Activated B cell treated with CpG ODN at 0.5 μM for 24 hours (primary cell): ENCODE results near the gene ASPHD2. TPM values are rescaled to one million over a fixed set of nuclear protein-coding genes. Genes with fewer than 3 reads are reported as not detected.

Experiments used
- ATAC-seq: fragments of 200-7000 bp; cut with Tn5 transposase; one replicate; pipeline ENCODE4 v1.10.0; 2021; ENCODE audit warnings: low read depth, mild to moderate bottlenecking, moderate library complexity
- CTCF ChIA-PET: fragments of 350-600 bp; sonication (Branson Sonifier 250); formaldehyde crosslinking; loops from one replicate; lab custom pipeline; 2021; ENCODE audit warnings: antibody characterized with exemption; lab: Charles Lee
- POLR2A ChIA-PET: fragments of 350-600 bp; sonication (Branson Sonifier 250); formaldehyde crosslinking; loops from one replicate; lab custom pipeline; 2021; ENCODE audit warnings: antibody characterized with exemption; lab: Charles Lee
- DNase-seq: peaks from one replicate; pipeline ENCODE4 v3.0.0; 2022
- H3K27ac Mint-ChIP-seq: one replicate; pipeline ENCODE4 v1.8.0; 2020; ENCODE audit warnings: mixed read lengths
- H3K27me3 Mint-ChIP-seq: one replicate; pipeline ENCODE4 v1.8.0; 2021; ENCODE audit warnings: mixed read lengths
- H3K36me3 Mint-ChIP-seq: one replicate; pipeline ENCODE4 v1.8.0; 2021; ENCODE audit warnings: low read depth, mixed read lengths
- H3K4me1 Mint-ChIP-seq: one replicate; pipeline ENCODE4 v1.8.0; 2021; ENCODE audit warnings: mixed read lengths
- H3K4me3 Mint-ChIP-seq: one replicate; pipeline ENCODE4 v1.8.0; 2020; ENCODE audit warnings: mild to moderate bottlenecking, mixed read lengths
- H3K9me3 Mint-ChIP-seq: one replicate; pipeline ENCODE4 v1.8.0; 2020; ENCODE audit warnings: mixed read lengths
- CTCF ChIP-seq: fragments of 200-600 bp; IDR thresholded peaks from one replicate; pipeline ENCODE4 v1.8.0; 2022; ENCODE audit warnings: antibody characterized with exemption, mild to moderate bottlenecking
- intact Hi-C: fragments of 100-400 bp; cut with micrococcal nuclease; formaldehyde crosslinking; loops from one replicate; pipeline ENCODE4 v1.15.1; 2024
- total RNA-seq: library from RNA; stranded (reverse); gene quantifications from 2 replicates; pipeline ENCODE4 v1.2.3, GENCODE V29; 2022

ASPHD2 gene
- total RNA-seq, 1 donor from 2014 or later: 15.5 TPM

GRCh38 chr22:26444777-26445176 lies 15.7 kb downstream of the ASPHD2 start:
- H3K36me3 Mint-ChIP-seq: peaks cover 60% of the 10 kb centered on the region
- H3K9me3 Mint-ChIP-seq: no peaks in the 10 kb centered on the region
- no peak for DNase-seq
- intact Hi-C loops: no loop called here
- H3K27ac Mint-ChIP-seq: no peak overlapping the region
- no peak overlapping the region for H3K4me3 Mint-ChIP-seq
- no peak for TF ChIP-seq CTCF
- ATAC-seq: no peak
- ChIA-PET POLR2A (no interaction called here), CTCF (no interaction called here)
- no peaks in the 10 kb centered on the region for H3K27me3 Mint-ChIP-seq
- H3K4me1 Mint-ChIP-seq: peaks cover 15% of the 10 kb centered on the region

DNA sequence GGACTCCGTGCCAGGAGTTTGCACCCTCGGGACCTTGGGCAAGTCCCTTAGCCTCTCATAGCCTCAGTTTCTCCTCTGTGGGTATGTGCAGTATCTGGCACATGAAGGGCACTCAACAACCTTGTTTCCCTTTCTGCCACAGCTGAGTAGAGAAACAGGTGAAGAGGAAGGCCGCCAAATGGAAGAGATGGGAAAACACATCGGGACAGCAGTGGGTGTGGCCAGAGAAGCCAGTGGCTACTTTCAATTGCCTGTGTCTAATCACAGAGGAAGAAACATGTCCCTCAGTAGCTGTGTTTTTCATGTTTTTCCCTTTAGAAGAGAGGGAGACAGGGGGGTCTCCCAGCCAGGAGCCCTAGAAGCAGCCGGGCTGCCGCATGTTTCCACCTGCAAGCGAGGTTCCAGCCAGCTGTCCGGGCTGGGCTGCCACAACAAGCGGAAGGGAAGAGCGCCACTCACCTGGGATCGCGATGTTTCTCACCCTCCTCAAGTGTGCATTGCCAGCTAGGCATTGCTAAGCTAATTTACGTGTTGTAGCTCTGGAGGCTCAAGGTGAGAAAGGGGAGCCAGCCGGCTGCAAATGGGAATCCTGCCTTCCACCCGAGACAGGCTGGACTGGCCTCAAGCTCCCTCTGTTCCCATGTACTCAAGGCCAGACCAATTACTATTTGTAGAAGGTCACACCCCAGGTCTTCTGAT lies 16.7 kb downstream of the ASPHD2 start:
- POLR2A ChIA-PET: no interaction called here
- Mint-ChIP-seq H3K4me1 (peaks cover 13% of the 10 kb centered on the region), H3K4me3 (no peak overlapping the region), H3K9me3 (no peaks in the 10 kb centered on the region), H3K27me3 (no peaks in the 10 kb centered on the region), H3K27ac (no peak overlapping the region), H3K36me3 (peaks cover 67% of the 10 kb centered on the region)
- intact Hi-C loops: no loop called here
- DNase-seq (no peak), ATAC-seq (no peak)
- no peak for TF ChIP-seq CTCF
- CTCF ChIA-PET: no interaction called here

DNA sequence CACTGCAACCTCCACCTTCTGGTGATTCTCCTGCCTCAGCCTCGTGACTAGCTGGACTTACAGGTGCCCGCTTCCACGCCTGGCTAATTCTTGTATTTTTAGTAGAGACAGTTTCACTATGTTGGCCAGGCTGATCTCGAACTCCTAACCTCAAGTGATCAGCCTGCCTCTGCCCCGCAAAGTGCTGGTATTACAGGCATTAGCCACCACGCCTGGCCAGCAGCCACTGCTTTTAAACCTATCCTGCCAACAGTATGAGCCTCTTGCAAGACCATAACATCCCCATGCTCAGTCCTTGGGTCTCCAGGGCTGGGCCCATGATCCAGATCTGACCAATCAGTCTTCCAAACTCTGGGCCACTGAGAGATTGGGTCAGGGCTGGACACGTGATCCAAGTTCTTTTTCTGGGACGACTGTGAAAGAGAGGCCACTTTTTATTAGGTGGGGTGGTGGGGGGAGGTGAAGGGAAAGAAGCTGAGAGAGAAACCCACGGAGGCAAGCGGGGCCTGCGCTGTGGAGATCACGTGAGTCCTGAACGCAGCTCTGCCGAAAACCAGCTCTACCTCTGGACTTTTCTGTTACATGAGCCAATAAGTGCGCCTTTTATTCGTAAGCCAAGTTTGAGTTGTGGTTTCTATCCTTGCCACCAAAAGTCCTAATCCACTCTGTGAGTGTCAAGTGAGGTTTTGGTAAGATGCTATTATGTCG lies 17.9 kb downstream of the ASPHD2 start:
- CTCF ChIA-PET: no interaction called here
- no peak overlapping the region for H3K27ac Mint-ChIP-seq
- intact Hi-C loops: no loop called here
- no peak overlapping the region for H3K4me3 Mint-ChIP-seq
- TF ChIP-seq CTCF: no peak
- POLR2A ChIA-PET: no interaction called here
- H3K9me3 Mint-ChIP-seq: no peaks in the 10 kb centered on the region
- H3K4me1 Mint-ChIP-seq: peaks cover 8% of the 10 kb centered on the region
- H3K36me3 Mint-ChIP-seq: peaks cover 78% of the 10 kb centered on the region
- ATAC-seq (no peak), DNase-seq (no peak)
- no peaks in the 10 kb centered on the region for H3K27me3 Mint-ChIP-seq

GRCh38 chr22:26447584-26448329 lies 18.7 kb downstream of the ASPHD2 start:
- Mint-ChIP-seq H3K4me3 (no peak overlapping the region), H3K36me3 (peaks cover 79% of the 10 kb centered on the region), H3K4me1 (peaks cover under 1% of the 10 kb centered on the region), H3K27me3 (no peaks in the 10 kb centered on the region), H3K27ac (no peak overlapping the region), H3K9me3 (no peaks in the 10 kb centered on the region)
- TF ChIP-seq CTCF: no peak
- ChIA-PET CTCF (no interaction called here), POLR2A (no interaction called here)
- intact Hi-C loops: no loop called here
- DNase-seq (no peak), ATAC-seq (no peak)

DNA sequence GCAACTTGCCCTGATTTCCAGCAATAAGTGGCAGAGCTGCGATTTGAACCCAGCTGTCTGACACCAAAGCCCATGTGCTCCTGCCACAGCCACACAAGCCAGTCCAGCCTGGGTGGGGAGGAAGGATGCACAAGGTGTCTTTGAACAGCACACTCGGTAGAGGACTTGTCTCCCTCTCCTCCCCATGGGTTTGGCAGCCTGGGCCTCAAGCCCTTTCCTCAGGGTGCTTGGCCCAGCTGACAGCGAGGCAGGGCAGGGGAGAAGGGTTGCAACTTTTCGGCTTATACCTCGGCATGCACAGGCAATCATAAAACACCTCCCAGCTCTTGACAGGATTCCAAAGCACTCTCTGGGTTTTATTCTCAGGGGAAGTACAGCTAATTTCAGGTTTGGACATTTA lies 19.3 kb downstream of the ASPHD2 start:
- H3K9me3 Mint-ChIP-seq: no peaks in the 10 kb centered on the region
- H3K4me1 Mint-ChIP-seq: no peaks in the 10 kb centered on the region
- H3K27ac Mint-ChIP-seq: no peak overlapping the region
- H3K36me3 Mint-ChIP-seq: peaks cover 78% of the 10 kb centered on the region
- TF ChIP-seq CTCF: no peak
- H3K27me3 Mint-ChIP-seq: no peaks in the 10 kb centered on the region
- no peak overlapping the region for H3K4me3 Mint-ChIP-seq
- DNase-seq: no peak
- no peak for ATAC-seq
- intact Hi-C loops: no loop called here
- ChIA-PET POLR2A (no interaction called here), CTCF (interaction anchor here (1.0 kb wide), 1 partner anchor 13 kb away, joined by 4 read pairs; no protein-coding TSS in a partner anchor)
